DND-41 (cell line): ENCODE results near the gene DPP6.

Source experiments
- ATAC-seq: fragments of 200-7000 bp; cut with Tn5 transposase; 3 replicates; pipeline ENCODE4 v1.9.1; 2021; ENCODE audit warnings: low read depth; ENCODE audit not compliant: insufficient read depth
- DNase-seq: peaks from one replicate; pipeline ENCODE4 v3.0.0-alpha.2; 2020
- H2AFZ ChIP-seq: 2 replicates; pipeline ENCODE4 v1.6.0; 2012; ENCODE audit warnings: low read depth, low read length
- H3K27ac ChIP-seq: 2 replicates; pipeline ENCODE4 v1.5.1; 2012; ENCODE audit warnings: low read length, inconsistent platforms
- H3K27me3 ChIP-seq: fragments of 200-600 bp; sonication (generic); 2 replicates; pipeline ENCODE4 v1.6.0; 2012; ENCODE audit warnings: low read length, mild to moderate bottlenecking, inconsistent platforms; ENCODE audit not compliant: insufficient read depth, poor library complexity
- H3K36me3 ChIP-seq: 2 replicates; pipeline ENCODE4 v1.5.1; 2012; ENCODE audit warnings: low read length, inconsistent platforms; ENCODE audit not compliant: insufficient read depth
- H3K4me1 ChIP-seq: 2 replicates; pipeline ENCODE4 v1.5.1; 2012; ENCODE audit warnings: mild to moderate bottlenecking, low read length; ENCODE audit not compliant: insufficient read depth
- H3K4me2 ChIP-seq: 2 replicates; pipeline ENCODE4 v1.6.0; 2012; ENCODE audit warnings: mild to moderate bottlenecking, moderate library complexity, low read length, inconsistent platforms; ENCODE audit not compliant: insufficient read depth
- H3K4me3 ChIP-seq, 2 experiments: fragments of 200-600 bp in 1 of 2; shearing (Covaris generic) in 1 of 2; 2 replicates each; pipeline ENCODE4 v1.5.1; 2012 to 2016; ENCODE audit warnings: inconsistent platforms in 2 of 2, low read length in 2 of 2, mild to moderate bottlenecking in 2 of 2, low read depth in 1 of 2, moderate library complexity in 1 of 2
- H3K79me2 ChIP-seq: 2 replicates; pipeline ENCODE4 v1.6.0; 2012; ENCODE audit warnings: low read length, inconsistent platforms; ENCODE audit not compliant: insufficient read depth
- H3K9ac ChIP-seq: 2 replicates; pipeline ENCODE4 v1.6.0; 2012; ENCODE audit warnings: low read depth, mild to moderate bottlenecking, inconsistent platforms, low read length, moderate library complexity
- H3K9me3 ChIP-seq: 2 replicates; pipeline ENCODE4 v1.5.1; 2012; ENCODE audit warnings: low read length, moderate library complexity, mild to moderate bottlenecking, inconsistent platforms; ENCODE audit not compliant: insufficient read depth, severe bottlenecking
- H4K20me1 ChIP-seq: 2 replicates; pipeline ENCODE4 v1.6.0; 2012; ENCODE audit warnings: low read length; ENCODE audit not compliant: insufficient read depth
- EZH2 ChIP-seq: IDR thresholded peaks from 3 replicates; pipeline ENCODE4 v1.6.1; 2012; ENCODE audit warnings: borderline replicate concordance, low read depth, mild to moderate bottlenecking, moderate library complexity, low read length, inconsistent platforms; ENCODE audit not compliant: severe bottlenecking
- TF ChIP-seq, protein P1 (sequence below): IDR thresholded peaks from 2 replicates; pipeline ENCODE4 v1.5.1; 2012; ENCODE audit warnings: borderline replicate concordance, low read length, moderate library complexity, mild to moderate bottlenecking; ENCODE audit not compliant: poor library complexity, severe bottlenecking; ENCODE audit errors: extremely low read depth

DPP6 gene

DNA sequence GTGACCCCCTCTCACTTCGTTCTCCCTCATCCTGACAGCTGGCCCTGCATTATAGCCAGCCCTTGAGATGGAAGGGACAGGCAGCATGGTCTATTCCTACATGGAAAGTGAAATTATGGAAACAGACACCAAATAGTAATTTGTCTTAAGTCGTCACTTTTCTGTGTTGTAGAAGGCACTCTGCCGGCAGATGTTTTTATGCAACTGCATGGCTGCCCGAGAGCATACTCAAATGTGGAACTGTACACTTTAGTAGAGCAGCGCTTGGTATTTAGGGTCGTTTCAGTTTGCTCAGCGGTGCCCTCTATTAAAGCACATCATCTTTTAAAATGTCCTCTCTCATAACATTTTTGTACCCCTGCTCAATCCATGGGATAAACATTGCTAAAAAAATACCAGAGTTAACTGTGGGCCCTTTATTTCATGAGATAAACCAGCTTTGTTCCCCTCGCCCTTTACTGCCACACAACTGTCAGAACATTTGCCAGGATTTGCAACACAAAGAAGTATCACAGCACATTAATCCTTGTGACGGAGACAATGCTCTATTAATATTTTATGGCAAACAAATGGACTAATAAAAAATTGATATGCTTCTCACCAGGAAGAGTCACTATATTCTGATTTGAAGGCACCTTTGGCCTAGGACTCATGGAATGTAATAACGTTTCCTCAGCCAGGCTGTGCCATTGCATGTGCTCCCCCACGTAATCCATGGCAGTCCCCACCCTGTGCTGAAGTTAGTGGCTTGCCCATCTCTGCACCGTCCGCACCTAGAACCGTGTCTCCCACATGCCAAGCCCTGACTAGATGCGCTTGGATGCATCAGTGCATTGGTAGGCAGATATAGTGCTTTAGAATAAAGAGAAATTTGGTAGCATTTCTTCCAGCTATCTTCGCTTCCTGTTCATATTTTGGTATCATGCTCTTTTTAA is 729.4 kb downstream of the DPP6 start:
- Histone ChIP-seq H4K20me1 (no peaks in the 10 kb centered on the region), H3K9me3 (peaks cover 2% of the 10 kb centered on the region), H3K9ac (no peak overlapping the region), H3K4me2 (no peak overlapping the region), H3K36me3 (no peaks in the 10 kb centered on the region), H3K4me3 (no peak overlapping the region), H3K79me2 (no peaks in the 10 kb centered on the region), H3K27ac (no peak overlapping the region), H3K27me3 (no peaks in the 10 kb centered on the region), H3K4me1 (peaks cover 16% of the 10 kb centered on the region), H2AFZ (no peak overlapping the region)
- no peak for DNase-seq
- ATAC-seq, result no peak
- TF ChIP-seq, protein P1, sequence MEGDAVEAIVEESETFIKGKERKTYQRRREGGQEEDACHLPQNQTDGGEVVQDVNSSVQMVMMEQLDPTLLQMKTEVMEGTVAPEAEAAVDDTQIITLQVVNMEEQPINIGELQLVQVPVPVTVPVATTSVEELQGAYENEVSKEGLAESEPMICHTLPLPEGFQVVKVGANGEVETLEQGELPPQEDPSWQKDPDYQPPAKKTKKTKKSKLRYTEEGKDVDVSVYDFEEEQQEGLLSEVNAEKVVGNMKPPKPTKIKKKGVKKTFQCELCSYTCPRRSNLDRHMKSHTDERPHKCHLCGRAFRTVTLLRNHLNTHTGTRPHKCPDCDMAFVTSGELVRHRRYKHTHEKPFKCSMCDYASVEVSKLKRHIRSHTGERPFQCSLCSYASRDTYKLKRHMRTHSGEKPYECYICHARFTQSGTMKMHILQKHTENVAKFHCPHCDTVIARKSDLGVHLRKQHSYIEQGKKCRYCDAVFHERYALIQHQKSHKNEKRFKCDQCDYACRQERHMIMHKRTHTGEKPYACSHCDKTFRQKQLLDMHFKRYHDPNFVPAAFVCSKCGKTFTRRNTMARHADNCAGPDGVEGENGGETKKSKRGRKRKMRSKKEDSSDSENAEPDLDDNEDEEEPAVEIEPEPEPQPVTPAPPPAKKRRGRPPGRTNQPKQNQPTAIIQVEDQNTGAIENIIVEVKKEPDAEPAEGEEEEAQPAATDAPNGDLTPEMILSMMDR, result no peak
- TF ChIP-seq EZH2, result no peak

DNA sequence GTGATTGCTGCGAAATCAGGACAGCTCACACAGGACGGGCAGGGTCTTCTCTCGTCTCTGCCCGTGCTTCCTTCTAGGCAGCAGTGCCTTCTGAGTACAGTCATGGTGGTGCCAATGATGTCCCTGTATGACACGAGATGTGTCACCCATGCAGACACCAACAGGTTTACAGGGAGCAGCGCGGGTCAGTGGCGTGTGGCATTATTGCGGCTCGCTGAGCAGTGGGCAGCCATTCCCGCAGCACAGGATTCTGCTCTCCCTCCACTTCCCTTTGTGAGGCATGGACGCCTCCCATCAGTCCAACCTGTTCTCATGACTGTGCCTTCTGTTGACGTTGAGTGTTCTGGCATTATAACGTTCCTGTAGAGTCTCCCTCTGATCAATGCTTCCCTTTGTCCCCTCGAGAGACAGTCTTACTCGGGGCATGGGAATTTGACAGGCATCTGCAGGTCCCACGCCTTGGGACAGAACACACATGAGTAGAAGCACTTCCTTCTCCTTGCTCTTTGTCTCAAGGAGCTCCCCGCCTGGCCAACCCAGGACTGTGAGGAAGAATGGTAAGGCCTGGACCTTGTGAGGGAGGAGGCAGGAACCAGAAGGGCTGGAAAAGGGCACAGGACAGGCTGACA is 731.2 kb downstream of the DPP6 start:
- Histone ChIP-seq H3K9ac (no peak overlapping the region), H3K36me3 (no peaks in the 10 kb centered on the region), H3K79me2 (no peaks in the 10 kb centered on the region), H3K27ac (no peak overlapping the region), H3K4me1 (peaks cover under 1% of the 10 kb centered on the region; the same call in 1 of the 2 replicates), H4K20me1 (no peaks in the 10 kb centered on the region), H3K4me2 (no peak overlapping the region), H3K9me3 (peaks cover 2% of the 10 kb centered on the region), H2AFZ (no peak overlapping the region), H3K4me3 (no peak overlapping the region), H3K27me3 (no peaks in the 10 kb centered on the region)
- DNase-seq (no peak), ATAC-seq (no peak)
- TF ChIP-seq, protein P1, result no peak
- no peak for TF ChIP-seq EZH2

DNA sequence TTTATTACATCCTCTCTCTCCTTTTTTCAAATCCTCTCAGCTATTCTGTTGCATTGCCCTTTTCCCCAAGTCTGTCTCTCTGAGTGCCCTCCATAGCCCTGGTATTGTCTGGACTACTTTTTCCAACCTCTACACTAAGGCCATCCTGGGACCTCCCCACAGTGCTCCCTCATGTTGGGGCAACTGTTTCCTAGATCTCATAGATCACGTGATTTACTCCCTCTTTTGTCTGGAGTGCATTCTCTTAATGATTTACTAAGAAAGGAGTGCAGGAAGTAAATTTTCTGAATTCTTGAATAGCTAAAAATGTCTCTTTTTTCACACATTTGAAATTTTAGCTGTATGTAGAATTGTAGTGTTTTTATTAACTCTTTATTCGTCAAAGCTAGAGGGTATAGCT is 733.7 kb downstream of the DPP6 start:
- H3K27me3 ChIP-seq, result no peaks in the 10 kb centered on the region
- H2AFZ ChIP-seq, result no peak overlapping the region
- H3K9me3 ChIP-seq, result peaks cover 2% of the 10 kb centered on the region
- no peak overlapping the region for H3K27ac ChIP-seq
- no peaks in the 10 kb centered on the region for H4K20me1 ChIP-seq
- H3K79me2 ChIP-seq, result no peaks in the 10 kb centered on the region
- TF ChIP-seq, protein P1, result no peak
- TF ChIP-seq EZH2, result no peak
- no peak overlapping the region for H3K9ac ChIP-seq
- H3K4me2 ChIP-seq, result no peak overlapping the region
- no peaks in the 10 kb centered on the region for H3K36me3 ChIP-seq
- ATAC-seq (no peak), DNase-seq (no peak)
- H3K4me3 ChIP-seq, result no peak overlapping the region
- H3K4me1 ChIP-seq, result no peaks in the 10 kb centered on the region
